ENCODE data around the gene KRTAP4-3. TPM values are rescaled to one million over a fixed set of nuclear protein-coding genes. Genes with fewer than 3 reads are reported as not detected.

KRTAP4-3 gene
- total RNA-seq (2013): not detected
- polyA plus RNA-seq (not detected), polyA minus RNA-seq (not detected in 2 replicates), total RNA-seq (0 to 0.15 (median 0) reads per million in 11 experiments)

DNA sequence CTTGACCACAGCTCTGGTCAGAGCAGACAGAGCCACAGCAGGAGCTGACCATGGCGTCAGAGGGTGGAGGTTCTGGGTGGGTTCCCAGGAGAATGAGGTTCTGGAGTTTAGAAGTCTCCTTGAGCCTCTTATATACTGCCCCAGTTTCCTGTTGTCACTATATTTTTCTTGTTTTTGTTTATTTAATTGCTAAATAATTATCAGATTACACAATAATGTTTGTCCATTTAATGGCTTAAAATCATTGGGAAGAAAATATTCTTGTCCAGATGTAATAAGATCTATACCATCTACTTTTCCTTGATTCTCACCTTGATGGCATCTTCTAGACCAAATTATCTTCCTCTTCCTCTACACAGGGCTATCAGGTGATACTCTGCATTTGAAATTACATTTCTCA, at the start of gene KRTAP4-3:
Gene KRTAP4-3, minus strand, starts transcription at position 101 of the 400 bp plus-strand sequence. Its CDS starts 49 bp downstream, at position 52.
- peaks cover 0 to 4% (median 0%) of the 10 kb centered on the region in 3 donors for H3K27me3 Mint-ChIP-seq (ENCODE audit: low read depth in 3 of 3)
- Histone ChIP-seq H3K9me3 (replicated peaks in 1 of 2; ENCODE audit: control insufficient read depth in 1 of 2, insufficient read depth in 1 of 2, low read length in 2 of 2) (no peaks in the 10 kb centered on the region), H3K79me2 (ENCODE audit: insufficient read depth, low read length) (no peaks in the 10 kb centered on the region), H3K4me2 (replicated peaks; ENCODE audit: extremely low read depth, low read length, poor library complexity, severe bottlenecking) (no peak within 1 kb of the TSS), H3K4me3 (replicated peaks in 1 of 3; ENCODE audit: low read depth in 2 of 3, low read length in 3 of 3) (no peak within 1 kb of the TSS), H3K4me1 (ENCODE audit: control insufficient read depth in 1 of 2, insufficient read depth in 2 of 2, low read length in 2 of 2) (no peaks in the 10 kb centered on the region), H3K27me3 (ENCODE audit: control insufficient read depth in 2 of 2, insufficient read depth in 2 of 2, low read length in 2 of 2) (no peaks in the 10 kb centered on the region), H3K9ac (ENCODE audit: insufficient read depth, low read length, poor library complexity, severe bottlenecking) (no peak within 1 kb of the TSS), H3K27ac (ENCODE audit: low read depth in 1 of 2, low read length in 2 of 2) (no peak within 1 kb of the TSS), H3K36me3 (replicated peaks in 1 of 2; ENCODE audit: control insufficient read depth in 1 of 2, insufficient read depth in 2 of 2, low read length in 2 of 2) (no peaks in the 10 kb centered on the region), H4K20me1 (ENCODE audit: insufficient read depth, low read length) (no peaks in the 10 kb centered on the region), H2AFZ (ENCODE audit: insufficient read depth, low read depth, low read length, poor library complexity, severe bottlenecking) (no peak within 1 kb of the TSS)
- DNase-seq: no peak
- no peak within 1 kb of the TSS for H3K27ac Mint-ChIP-seq
- H3K4me3 Mint-ChIP-seq: no peak within 1 kb of the TSS
- WGBS (ENCODE audit: insufficient coverage): no CpG with 5 or more reads among the region's 1 CpG
- intact Hi-C loops (cut with micrococcal nuclease): no loop called here
- no peaks in the 10 kb centered on the region for H3K4me1 Mint-ChIP-seq
- no peaks in the 10 kb centered on the region for H3K36me3 Mint-ChIP-seq
- no peak for TF ChIP-seq CTCF (IDR thresholded peaks at IDR 0.05)
- no peaks in the 10 kb centered on the region for H3K9me3 Mint-ChIP-seq

GRCh38 chr17:41215681-41216080, 47.7 kb upstream of the KRTAP4-3 start:
- Histone ChIP-seq H4K20me1 (ENCODE audit: insufficient read depth, low read length) (no peaks in the 10 kb centered on the region), H2AFZ (ENCODE audit: insufficient read depth, low read depth, low read length, poor library complexity, severe bottlenecking) (no peak overlapping the region), H3K9me3 (replicated peaks in 1 of 2; ENCODE audit: control insufficient read depth in 1 of 2, insufficient read depth in 1 of 2, low read length in 2 of 2) (peaks cover 0 to 3% of the 10 kb centered on the region in 2 donors), H3K4me1 (ENCODE audit: control insufficient read depth in 1 of 2, insufficient read depth in 2 of 2, low read length in 2 of 2) (no peaks in the 10 kb centered on the region), H3K9ac (ENCODE audit: insufficient read depth, low read length, poor library complexity, severe bottlenecking) (no peak overlapping the region), H3K4me3 (replicated peaks in 1 of 3; ENCODE audit: low read depth in 2 of 3, low read length in 3 of 3) (no peak overlapping the region), H3K4me2 (replicated peaks; ENCODE audit: extremely low read depth, low read length, poor library complexity, severe bottlenecking) (no peak overlapping the region), H3K27me3 (ENCODE audit: control insufficient read depth in 2 of 2, insufficient read depth in 2 of 2, low read length in 2 of 2) (no peaks in the 10 kb centered on the region), H3K36me3 (replicated peaks in 1 of 2; ENCODE audit: control insufficient read depth in 1 of 2, insufficient read depth in 2 of 2, low read length in 2 of 2) (no peaks in the 10 kb centered on the region), H3K79me2 (ENCODE audit: insufficient read depth, low read length) (no peaks in the 10 kb centered on the region), H3K27ac (ENCODE audit: low read depth in 1 of 2, low read length in 2 of 2) (no peak overlapping the region)
- no peak overlapping the region for H3K4me3 Mint-ChIP-seq
- intact Hi-C loops (cut with micrococcal nuclease): no loop called here
- H3K27ac Mint-ChIP-seq: no peak overlapping the region
- H3K4me1 Mint-ChIP-seq: no peaks in the 10 kb centered on the region
- no CpG with 5 or more reads among the region's 1 CpG for WGBS (ENCODE audit: insufficient coverage)
- peaks cover 2 to 19% (median 10%) of the 10 kb centered on the region in 3 donors for H3K27me3 Mint-ChIP-seq (ENCODE audit: low read depth in 3 of 3)
- peaks cover under 1 to 14% (median 6%) of the 10 kb centered on the region in 7 donors for H3K9me3 Mint-ChIP-seq
- no peak for DNase-seq
- no peak for TF ChIP-seq CTCF (IDR thresholded peaks at IDR 0.05)
- H3K36me3 Mint-ChIP-seq: no peaks in the 10 kb centered on the region

All from CD14-positive monocyte (primary cell).